K562 (cell line): ENCODE results near the gene GLIPR1L1.

Experiments used
- CBFB ChIP-seq: sonication (generic); formaldehyde crosslinking; IDR thresholded peaks from 2 replicates; pipeline ENCODE4 v1.4.0; 2020; ENCODE audit warnings: mild to moderate bottlenecking, missing genetic modification reagents
- EZH2 ChIP-seq: IDR thresholded peaks from 2 replicates; pipeline ENCODE4 v1.6.1; 2012; ENCODE audit warnings: low read depth, mild to moderate bottlenecking, inconsistent platforms, low read length, borderline replicate concordance
- POLR2A ChIP-seq: fragments of 450-650 bp; conservative IDR thresholded peaks from 2 replicates; pipeline ENCODE4 v1.6.1; 2016
- SP2 ChIP-seq: IDR thresholded peaks from 2 replicates; pipeline ENCODE4 v1.6.1; 2011; ENCODE audit warnings: mild to moderate bottlenecking, low read depth, low read length, moderate library complexity; ENCODE audit not compliant: poor library complexity, severe bottlenecking; ENCODE audit errors: extremely low read depth
- TGIF2 ChIP-seq: sonication (generic); formaldehyde crosslinking; IDR thresholded peaks from 2 replicates; pipeline ENCODE4 v1.8.1; 2022; ENCODE audit warnings: mild to moderate bottlenecking, missing genetic modification reagents, moderate library complexity

- no peak for TF ChIP-seq CBFB (CRISPR knock-in tag)
- TF ChIP-seq TGIF2 (CRISPR knock-in tag) = no peak
- TF ChIP-seq EZH2 = no peak
- no peak for TF ChIP-seq POLR2A
- TF ChIP-seq SP2 = no peak
These were observed 43.5 kb upstream of the GLIPR1L1 start for GRCh38 chr12:75291014-75291413.
